GM19468 (cell line): Measurements from ENCODE around the gene SLAMF7.

Experiments
- ATAC-seq: cut with Tn5 transposase; IDR thresholded peaks from one replicate; pipeline ENCODE4 v1.9.1; 2021; ENCODE audit warnings: mild to moderate bottlenecking, moderate library complexity, moderate number of reproducible peaks; ENCODE audit not compliant: unreplicated experiment; ENCODE audit errors: extremely low read depth

SLAMF7 gene

GRCh38 chr1:160744199-160744851 lies 5.3 kb downstream of the SLAMF7 start:
- ATAC-seq, result peak; percentile 44

DNA sequence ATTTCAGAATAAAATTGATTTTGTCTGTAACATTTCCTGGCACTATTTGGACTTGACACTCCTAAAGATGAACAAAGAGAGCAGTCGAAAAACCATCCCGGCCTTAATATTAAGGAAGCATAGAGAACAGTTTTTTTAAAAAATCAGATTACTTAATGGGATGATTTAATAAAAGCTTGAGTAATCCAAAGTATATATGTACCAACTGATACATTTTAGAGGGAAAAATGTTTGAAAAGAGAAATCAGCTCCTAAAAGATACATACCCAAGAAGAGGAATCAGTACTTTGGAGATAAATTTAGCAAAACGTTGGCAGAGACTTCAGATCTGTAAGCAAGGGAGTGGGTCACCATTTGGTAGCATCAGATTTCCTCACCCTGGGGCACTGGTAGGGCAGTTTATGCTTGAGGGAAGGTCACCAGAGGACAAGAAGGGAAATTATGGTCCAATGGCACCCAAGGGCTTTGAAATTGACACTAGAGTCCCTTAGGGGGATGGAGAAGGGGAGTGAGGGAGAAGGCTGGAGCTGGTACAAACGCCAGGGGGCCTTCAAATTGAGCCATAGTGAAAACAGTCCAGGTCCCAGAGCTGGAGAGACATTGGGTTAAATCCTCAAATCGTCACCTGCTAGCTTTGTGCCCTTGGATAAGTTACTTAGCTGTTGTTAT lies 5.9 kb downstream of the SLAMF7 start:
- no peak for ATAC-seq

GRCh38 chr1:160745551-160745950 lies 6.5 kb downstream of the SLAMF7 start:
- ATAC-seq, result no peak

GRCh38 chr1:160746836-160747500 lies 7.9 kb downstream of the SLAMF7 start:
- ATAC-seq, result no peak

DNA sequence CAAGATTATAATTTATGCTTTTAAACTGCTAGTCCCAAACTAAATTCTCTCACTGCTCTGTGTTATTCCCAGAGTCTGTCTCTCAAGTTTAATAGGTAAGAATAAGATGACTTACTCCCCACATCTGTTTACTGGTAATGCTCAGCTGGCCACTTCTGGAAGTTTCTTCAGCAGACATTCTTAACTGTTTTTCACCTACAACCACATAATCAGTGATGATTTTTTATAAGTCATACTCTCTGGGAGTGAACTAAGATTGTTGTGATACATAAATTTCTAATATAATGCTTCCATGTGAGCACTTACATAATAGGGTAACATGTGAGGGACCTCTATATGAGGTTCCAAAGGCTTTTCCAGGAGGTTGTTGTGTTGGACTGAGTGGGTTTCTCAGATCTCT lies 8.7 kb downstream of the SLAMF7 start:
- ATAC-seq, result no peak

DNA sequence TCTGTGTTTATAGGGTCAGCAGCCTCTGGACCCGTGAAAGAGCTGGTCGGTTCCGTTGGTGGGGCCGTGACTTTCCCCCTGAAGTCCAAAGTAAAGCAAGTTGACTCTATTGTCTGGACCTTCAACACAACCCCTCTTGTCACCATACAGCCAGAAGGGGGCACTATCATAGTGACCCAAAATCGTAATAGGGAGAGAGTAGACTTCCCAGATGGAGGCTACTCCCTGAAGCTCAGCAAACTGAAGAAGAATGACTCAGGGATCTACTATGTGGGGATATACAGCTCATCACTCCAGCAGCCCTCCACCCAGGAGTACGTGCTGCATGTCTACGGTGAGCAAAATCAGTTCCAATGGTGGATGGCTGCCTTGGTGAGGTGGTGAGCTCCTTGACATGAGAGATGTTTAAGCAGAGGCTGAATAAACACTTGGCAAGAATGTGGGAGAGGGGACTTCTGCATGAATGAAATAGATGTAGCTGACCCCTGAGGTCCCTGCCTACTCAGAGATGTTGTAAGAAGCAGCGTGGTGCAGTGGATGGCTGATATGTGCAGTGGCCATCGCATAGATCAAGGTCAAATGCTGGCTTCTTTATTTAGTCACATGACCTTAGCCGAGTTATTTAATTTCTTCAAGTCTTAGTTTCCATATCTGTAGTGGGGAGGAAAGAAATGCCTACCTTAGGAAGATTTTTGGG lies 9.3 kb downstream of the SLAMF7 start:
- no peak for ATAC-seq

DNA sequence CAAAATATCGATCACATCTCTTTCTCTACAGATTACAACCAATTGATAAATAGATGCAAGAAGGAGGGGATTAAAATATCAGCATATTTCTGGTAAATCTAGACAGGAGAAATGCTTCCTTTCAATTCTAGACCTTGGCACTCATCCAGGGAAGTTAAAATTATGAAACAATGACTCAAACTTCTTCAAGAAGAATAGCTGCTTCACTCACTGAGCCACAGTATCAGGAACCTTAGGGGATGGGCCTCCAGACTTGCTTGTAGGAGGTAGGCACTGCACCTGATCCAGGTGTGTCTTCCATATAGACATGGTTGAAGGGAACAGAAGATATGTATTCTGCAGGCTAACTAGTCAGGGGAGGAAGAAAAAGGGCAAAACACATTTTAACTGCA lies 9.8 kb downstream of the SLAMF7 start:
- ATAC-seq, result no peak

DNA sequence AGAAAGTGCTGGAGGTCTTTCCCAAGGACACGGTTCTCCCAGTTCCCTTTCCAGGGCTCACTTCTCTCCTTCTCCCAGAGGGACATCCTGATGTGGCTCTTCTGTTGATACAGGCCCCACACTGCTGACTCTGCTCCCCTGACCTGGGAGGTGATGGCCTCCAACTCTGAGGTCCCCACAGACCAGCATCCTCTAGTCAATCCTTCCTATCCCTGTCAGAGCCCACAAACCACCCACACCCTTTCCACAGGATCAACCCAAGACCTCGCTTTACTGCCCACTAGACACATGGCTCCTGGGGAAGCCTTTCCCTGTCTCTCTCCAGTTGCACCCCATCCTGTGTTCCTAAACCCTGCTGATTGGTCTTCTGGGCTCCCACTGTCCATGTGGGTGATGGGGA lies 11.6 kb downstream of the SLAMF7 start:
- ATAC-seq, result no peak

DNA sequence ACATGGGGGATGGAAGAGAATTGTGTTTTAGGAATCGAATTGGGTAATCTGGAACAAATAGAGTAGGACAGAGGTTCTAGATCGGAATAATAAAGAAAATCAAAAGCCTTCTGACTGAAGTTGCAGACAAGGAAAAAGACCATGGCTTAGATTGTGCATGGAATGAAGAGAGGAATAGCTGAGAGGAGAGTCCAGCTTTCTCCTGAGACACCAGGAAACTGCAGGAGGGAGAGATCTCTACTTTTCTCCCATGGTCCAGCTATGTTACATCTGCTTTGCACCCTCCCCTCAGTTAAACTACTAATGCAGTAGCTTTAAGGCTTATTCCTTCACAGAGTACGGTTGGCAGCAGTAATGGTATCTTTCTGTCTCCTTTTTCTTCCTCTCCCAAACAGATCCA lies 13.4 kb downstream of the SLAMF7 start:
- ATAC-seq, result no peak

DNA sequence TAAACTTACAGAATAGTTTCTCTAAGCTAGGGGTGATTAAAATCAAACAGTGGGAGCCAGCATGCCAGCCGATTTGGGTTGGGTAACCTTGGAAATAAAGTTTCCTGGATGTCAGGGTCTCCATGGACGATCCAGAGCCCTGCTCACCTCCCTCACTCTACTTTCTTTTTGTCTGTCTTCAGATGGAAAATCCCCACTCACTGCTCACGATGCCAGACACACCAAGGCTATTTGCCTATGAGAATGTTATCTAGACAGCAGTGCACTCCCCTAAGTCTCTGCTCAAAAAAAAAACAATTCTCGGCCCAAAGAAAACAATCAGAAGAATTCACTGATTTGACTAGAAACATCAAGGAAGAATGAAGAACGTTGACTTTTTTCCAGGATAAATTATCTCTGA lies 13.9 kb downstream of the SLAMF7 start:
- no peak for ATAC-seq

DNA sequence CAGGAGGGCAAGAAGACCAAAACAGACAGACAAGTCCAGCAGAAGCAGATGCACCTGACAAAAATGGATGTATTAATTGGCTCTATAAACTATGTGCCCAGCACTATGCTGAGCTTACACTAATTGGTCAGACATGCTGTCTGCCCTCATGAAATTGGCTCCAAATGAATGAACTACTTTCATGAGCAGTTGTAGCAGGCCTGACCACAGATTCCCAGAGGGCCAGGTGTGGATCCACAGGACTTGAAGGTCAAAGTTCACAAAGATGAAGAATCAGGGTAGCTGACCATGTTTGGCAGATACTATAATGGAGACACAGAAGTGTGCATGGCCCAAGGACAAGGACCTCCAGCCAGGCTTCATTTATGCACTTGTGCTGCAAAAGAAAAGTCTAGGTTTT lies 14.5 kb downstream of the SLAMF7 start:
- no peak for ATAC-seq

- no peak for ATAC-seq
Observed at GRCh38 chr1:160755461-160755860, 16.4 kb downstream of the SLAMF7 start.

DNA sequence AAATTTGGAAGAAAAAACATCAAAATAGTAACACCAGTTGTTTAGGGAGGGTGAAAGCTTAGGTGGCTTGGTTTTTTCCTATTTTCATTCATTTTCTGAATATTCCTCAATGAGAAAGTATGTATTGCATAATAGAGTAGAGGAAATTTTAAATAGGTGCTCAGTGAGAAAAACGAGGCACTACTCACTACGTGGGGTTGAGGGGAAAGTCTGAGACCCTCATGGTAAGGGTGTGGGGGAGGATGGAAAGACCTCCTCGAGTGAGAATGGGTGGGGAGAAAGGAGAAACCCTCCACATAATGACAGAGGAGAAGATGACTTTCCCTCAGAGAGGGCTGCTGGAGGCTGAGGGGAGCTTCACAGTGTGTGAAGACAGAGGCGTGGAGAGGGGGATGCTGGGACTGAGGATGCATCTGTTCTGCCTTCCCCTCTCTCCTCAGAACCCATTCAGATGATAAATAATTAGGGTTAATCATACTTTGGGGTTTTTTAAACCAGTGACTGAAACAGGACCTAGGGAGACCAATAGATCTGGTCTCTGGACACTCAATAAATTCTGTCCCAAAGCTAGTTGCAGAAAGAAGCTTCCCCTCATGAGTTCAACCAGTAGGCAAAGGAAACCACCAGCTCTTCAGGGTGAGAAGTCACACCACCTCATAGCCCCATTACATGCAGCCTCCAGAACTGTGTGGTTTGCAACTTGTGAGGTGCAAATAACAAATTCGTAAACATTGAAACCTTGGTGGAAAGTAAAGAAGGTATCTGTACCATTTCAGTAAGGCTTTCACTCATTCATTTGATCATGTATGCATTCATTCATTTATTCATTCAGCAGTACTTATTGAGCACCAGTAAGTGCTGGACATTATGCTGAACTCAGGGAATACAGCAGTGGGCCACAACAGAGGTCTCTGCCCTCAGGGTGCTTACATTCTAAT lies 17.1 kb downstream of the SLAMF7 start:
- no peak for ATAC-seq

DNA sequence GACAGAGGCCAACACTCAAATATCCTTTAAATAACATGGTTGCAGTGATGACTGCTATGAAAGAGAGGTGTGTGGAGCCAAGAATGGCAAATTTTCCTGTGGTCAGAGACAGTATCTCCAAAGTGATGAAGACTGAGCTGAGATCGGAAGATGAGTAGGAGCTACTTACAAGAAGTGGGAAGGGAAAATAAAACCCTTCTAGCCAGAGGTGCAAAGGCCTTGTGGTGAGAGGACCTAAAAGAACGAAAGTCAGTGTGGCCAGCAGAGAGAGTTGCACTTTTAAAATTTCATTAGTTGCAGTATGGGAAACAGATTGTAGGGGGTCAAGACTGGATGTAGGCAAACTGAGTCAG lies 17.8 kb downstream of the SLAMF7 start:
- ATAC-seq, result no peak

DNA sequence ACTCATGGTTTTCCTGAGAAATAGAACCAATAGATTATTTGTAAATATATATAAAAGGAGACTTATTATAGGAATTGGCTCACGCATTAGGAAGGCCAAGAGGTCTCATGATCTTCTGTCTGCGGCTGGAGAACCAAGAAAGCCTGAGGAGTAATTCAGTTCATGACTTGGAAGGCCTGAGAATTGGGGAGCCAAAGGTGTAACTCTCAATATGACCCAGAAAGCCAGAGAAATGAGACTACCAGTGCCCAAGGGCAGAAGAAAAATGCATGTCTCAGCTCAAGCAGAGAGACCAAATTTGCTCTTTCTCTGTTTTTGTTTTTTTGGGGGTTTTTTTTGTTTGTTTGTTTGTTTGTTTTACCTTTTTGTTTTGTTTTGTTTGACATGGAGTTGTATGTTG lies 19.5 kb downstream of the SLAMF7 start:
- ATAC-seq, result no peak

- ATAC-seq, result no peak
Observed at GRCh38 chr1:160759740-160760139, 20.7 kb downstream of the SLAMF7 start.

DNA sequence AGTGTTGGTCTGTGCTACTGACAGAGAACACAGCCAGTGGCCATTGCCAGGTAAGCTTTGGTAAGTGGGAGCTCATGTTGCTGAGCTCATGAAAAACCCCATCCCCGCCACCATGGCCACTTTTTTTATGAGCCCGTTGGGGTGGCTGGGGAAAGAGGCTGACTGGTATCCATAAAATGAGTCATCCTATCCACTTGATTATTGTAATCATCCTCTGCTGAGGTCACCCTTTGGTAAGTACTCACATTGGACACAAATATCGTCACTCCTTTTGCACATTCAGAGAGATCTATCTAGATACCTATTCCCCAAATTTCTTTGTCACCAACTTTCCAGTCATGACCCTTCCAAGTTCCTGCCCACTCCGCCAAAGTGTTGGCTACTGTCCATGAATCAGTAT lies 22.0 kb downstream of the SLAMF7 start:
- no peak for ATAC-seq

- ATAC-seq, result no peak
Observed at GRCh38 chr1:160761886-160762285, 22.8 kb downstream of the SLAMF7 start.

DNA sequence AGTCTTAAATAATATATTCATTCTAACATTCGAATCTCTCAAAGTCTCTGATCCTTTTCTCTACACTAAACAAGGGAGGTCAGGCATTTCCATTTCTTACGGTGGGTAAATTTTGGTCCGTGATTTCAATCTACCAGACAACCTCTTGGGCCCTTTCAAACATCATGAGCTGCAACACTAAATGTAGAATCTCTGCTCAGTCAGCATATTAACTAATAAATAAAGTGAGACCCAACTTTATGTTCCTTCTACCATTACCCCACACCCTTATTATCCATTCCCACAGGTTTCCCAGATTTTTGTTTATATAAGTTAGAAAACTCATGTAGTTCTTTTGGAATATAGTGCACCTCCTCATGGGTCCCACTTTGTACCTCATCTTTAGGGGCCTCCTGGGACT lies 24.9 kb downstream of the SLAMF7 start:
- no peak for ATAC-seq
